AG04449 (cell line): ENCODE measurements around the gene RD3L.

Experiments
- CTCF ChIA-PET: fragments of 350-600 bp; formaldehyde crosslinking; extraction: SDS; loops from one replicate; lab custom pipeline; 2021; ENCODE audit warnings: antibody characterized with exemption; lab: Yijun Ruan, JAX
- POLR2A ChIA-PET: fragments of 400-600, 350-600 bp; formaldehyde crosslinking; extraction: SDS; loops from one replicate; lab custom pipeline; 2020; ENCODE audit warnings: antibody characterized with exemption, inconsistent platforms; lab: Yijun Ruan, JAX
- DNase-seq: peaks from one replicate; pipeline ENCODE4 v3.0.0-alpha.2; 2010; ENCODE audit warnings: low read depth, low spot score
- H3K4me3 ChIP-seq: 2 replicates; pipeline ENCODE4 v1.5.1; 2011; ENCODE audit warnings: low read depth, mild to moderate bottlenecking, control low read depth, low read length
- CTCF ChIP-seq: IDR thresholded peaks from one replicate; pipeline ENCODE4 v1.5.1; 2011; ENCODE audit warnings: mild to moderate bottlenecking, moderate library complexity, low read length, control low read depth, inconsistent platforms; ENCODE audit not compliant: insufficient read depth; ENCODE audit errors: missing control alignments

Gene RD3L

GRCh38 chr14:103920981-103921854, 21.1 kb downstream of the RD3L start:
- peak; percentile 100 for TF ChIP-seq CTCF
- ChIA-PET POLR2A (no interaction called here), CTCF (interaction anchor here (0.6 to 9.4 kb wide), 20 partner anchors 9 to 345 kb away, joined by 3 to 82 read pairs (median 5); partner anchors contain the start of gene RD3L)
- DNase-seq = peak; percentile 36
- H3K4me3 ChIP-seq = peak overlapping the region; percentile 73

GRCh38 chr14:103916636-103917262, 25.6 kb downstream of the RD3L start:
- no peak for TF ChIP-seq CTCF
- ChIA-PET POLR2A (no interaction called here), CTCF (interaction anchor here (0.8 to 3.2 kb wide), 6 partner anchors 13 to 108 kb away, joined by 3 to 11 read pairs (median 6); no protein-coding TSS in a partner anchor)
- DNase-seq = no peak
- H3K4me3 ChIP-seq = no peak overlapping the region

- no peak for DNase-seq
- POLR2A ChIA-PET = no interaction called here
- CTCF ChIA-PET = interaction anchor here (1.0 to 3.2 kb wide), 5 partner anchors 10 to 107 kb away, joined by 3 to 11 read pairs (median 8); no protein-coding TSS in a partner anchor
- no peak for TF ChIP-seq CTCF
- H3K4me3 ChIP-seq = no peak overlapping the region
Measured at GRCh38 chr14:103915616-103916015, 26.7 kb downstream of the RD3L start.

GRCh38 chr14:103910984-103911383, 31.3 kb downstream of the RD3L start:
- H3K4me3 ChIP-seq = no peak overlapping the region
- no peak for TF ChIP-seq CTCF
- DNase-seq = no peak
- CTCF ChIA-PET = interaction anchor here (0.6 to 8.9 kb wide), 16 partner anchors 10 to 292 kb away, joined by 3 to 82 read pairs (median 5); partner anchors contain the start of gene RD3L
- POLR2A ChIA-PET = interaction anchor here (1.3 kb wide), 1 partner anchor 102 kb away, joined by 3 read pairs; no protein-coding TSS in a partner anchor

GRCh38 chr14:103910262-103910935, 31.9 kb downstream of the RD3L start:
- peak; percentile 71 for TF ChIP-seq CTCF
- peak; percentile 3 for DNase-seq
- CTCF ChIA-PET = interaction anchor here (0.6 to 8.9 kb wide), 21 partner anchors 10 to 354 kb away, joined by 3 to 82 read pairs (median 4); partner anchors contain the start of gene RD3L
- POLR2A ChIA-PET = interaction anchor here (0.7 to 1.3 kb wide), 2 partner anchors 53 to 102 kb away, joined by 3 read pairs; no protein-coding TSS in a partner anchor
- H3K4me3 ChIP-seq = no peak overlapping the region; the same call in 1 of the 2 replicates
